GM12865 (cell line): ENCODE data around the gene C11orf86.

Experiments used
- DNase-seq: peaks from one replicate; pipeline ENCODE4 v3.0.0; 2010; ENCODE audit warnings: low read depth
- H3K4me3 ChIP-seq: 2 replicates; pipeline ENCODE4 v1.5.1; 2011; ENCODE audit warnings: mild to moderate bottlenecking, low read depth, low read length, control low read depth
- CTCF ChIP-seq: IDR thresholded peaks from 2 replicates; pipeline ENCODE4 v1.5.1; 2011; ENCODE audit warnings: low read length, control low read depth, low read depth, inconsistent platforms; ENCODE audit not compliant: insufficient read depth; ENCODE audit errors: missing control alignments

Gene C11orf86

GRCh38 chr11:67006029-67006884 is 31.2 kb downstream of the C11orf86 start:
- no peak for TF ChIP-seq CTCF
- no peak overlapping the region for H3K4me3 ChIP-seq
- peak; percentile 62 for DNase-seq

- no peak for DNase-seq
- no peak for TF ChIP-seq CTCF
- no peak overlapping the region for H3K4me3 ChIP-seq
Observed at GRCh38 chr11:67007126-67007525, 32.0 kb downstream of the C11orf86 start.

GRCh38 chr11:67010296-67010905 is 35.3 kb downstream of the C11orf86 start:
- H3K4me3 ChIP-seq, result no peak overlapping the region
- TF ChIP-seq CTCF, result no peak
- DNase-seq, result no peak

GRCh38 chr11:67013511-67014045 is 38.5 kb downstream of the C11orf86 start:
- H3K4me3 ChIP-seq, result no peak overlapping the region
- no peak for TF ChIP-seq CTCF
- DNase-seq, result no peak

GRCh38 chr11:67014343-67014742 is 39.2 kb downstream of the C11orf86 start:
- no peak for TF ChIP-seq CTCF
- H3K4me3 ChIP-seq, result no peak overlapping the region
- no peak for DNase-seq

GRCh38 chr11:67015048-67015447 is 39.9 kb downstream of the C11orf86 start:
- no peak overlapping the region for H3K4me3 ChIP-seq
- no peak for TF ChIP-seq CTCF
- no peak for DNase-seq

GRCh38 chr11:67016550-67016949 is 41.4 kb downstream of the C11orf86 start:
- TF ChIP-seq CTCF, result no peak
- no peak for DNase-seq
- H3K4me3 ChIP-seq, result no peak overlapping the region
